ENCODE measurements around the gene OR6C76.

DNA sequence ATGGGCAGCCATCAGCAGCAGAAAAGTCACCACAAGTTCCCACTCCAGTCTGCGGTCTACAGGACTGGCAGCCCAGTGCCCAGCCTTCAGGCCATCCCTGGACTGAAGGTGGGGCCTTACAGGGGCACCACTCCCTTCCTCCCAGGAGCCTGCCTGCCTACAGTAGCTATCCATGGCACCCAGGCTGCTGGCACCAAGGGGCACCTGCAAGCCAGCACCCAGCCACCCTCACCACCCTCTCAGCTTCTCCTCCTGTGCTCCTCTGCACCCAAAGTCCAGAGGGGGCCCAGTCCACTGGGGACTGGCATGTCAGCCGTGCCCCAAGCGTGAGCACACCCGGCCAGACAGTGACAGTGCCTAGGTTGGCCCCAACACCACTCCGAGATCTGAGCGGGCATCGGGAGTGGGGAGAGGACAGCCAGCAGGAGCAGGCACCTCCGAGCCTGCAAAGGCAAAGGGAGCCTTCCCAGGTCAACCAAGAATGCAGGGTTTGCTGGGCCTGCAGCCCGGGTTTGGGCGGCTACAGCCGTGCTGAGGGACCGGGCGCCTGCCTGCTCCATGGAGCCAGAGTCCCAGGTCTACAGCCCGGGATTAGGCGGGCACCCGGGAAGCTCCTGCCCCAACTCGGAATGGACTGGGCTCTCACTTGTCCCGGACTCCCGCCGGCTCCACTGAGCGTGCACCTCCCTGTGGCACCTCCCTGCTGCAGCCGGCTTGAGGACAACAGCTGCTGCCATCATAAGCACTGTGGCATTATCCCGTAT lies 33.8 kb upstream of the OR6C76 start:
- TF ChIP-seq, protein P1, sequence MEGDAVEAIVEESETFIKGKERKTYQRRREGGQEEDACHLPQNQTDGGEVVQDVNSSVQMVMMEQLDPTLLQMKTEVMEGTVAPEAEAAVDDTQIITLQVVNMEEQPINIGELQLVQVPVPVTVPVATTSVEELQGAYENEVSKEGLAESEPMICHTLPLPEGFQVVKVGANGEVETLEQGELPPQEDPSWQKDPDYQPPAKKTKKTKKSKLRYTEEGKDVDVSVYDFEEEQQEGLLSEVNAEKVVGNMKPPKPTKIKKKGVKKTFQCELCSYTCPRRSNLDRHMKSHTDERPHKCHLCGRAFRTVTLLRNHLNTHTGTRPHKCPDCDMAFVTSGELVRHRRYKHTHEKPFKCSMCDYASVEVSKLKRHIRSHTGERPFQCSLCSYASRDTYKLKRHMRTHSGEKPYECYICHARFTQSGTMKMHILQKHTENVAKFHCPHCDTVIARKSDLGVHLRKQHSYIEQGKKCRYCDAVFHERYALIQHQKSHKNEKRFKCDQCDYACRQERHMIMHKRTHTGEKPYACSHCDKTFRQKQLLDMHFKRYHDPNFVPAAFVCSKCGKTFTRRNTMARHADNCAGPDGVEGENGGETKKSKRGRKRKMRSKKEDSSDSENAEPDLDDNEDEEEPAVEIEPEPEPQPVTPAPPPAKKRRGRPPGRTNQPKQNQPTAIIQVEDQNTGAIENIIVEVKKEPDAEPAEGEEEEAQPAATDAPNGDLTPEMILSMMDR (IDR thresholded peaks at IDR 0.05; ENCODE audit: low read depth, low read length) = no peak
- TF ChIP-seq EZH2phosphoT487 (IDR thresholded peaks at IDR 0.05; ENCODE audit: low read depth) = no peak
